ENCODE data around the gene ARF3.

DNA sequence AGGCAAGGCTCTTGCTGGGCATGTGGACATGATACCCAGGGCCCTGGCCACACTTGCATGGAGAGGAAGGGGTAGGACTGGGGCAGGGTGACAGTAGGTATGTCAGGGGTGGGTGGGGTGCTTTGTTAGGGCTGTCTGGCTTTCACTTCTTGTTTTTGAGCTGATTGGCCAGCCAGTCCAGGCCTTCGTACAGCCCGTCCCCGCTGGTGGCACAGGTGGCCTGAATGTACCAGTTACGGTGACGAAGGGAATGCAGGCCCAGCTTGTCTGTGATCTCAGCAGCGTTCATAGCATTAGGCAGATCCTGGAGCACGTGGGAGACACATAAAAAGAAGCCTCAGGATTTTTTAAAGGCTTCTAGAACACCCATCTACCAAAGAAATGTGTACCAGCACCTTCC, 18.5 kb downstream of the ARF3 start:
- TF ChIP-seq SUZ12 (IDR thresholded peaks at IDR 0.05) (no peak), FOXA1 (IDR thresholded peaks at IDR 0.05) (no peak), ELF4 (IDR thresholded peaks at IDR 0.05) (no peak), HDGF (IDR thresholded peaks at IDR 0.05; ENCODE audit: borderline replicate concordance) (no peak), ZNF384 (IDR thresholded peaks at IDR 0.05) (no peak), ARNT (IDR thresholded peaks at IDR 0.05) (no peak), FOXM1 (IDR thresholded peaks at IDR 0.05; ENCODE audit: borderline replicate concordance) (no peak), LEF1 (IDR thresholded peaks at IDR 0.05; ENCODE audit: borderline replicate concordance) (no peak), BHLHE40 (IDR thresholded peaks at IDR 0.05; ENCODE audit: borderline replicate concordance) (no peak)

All from HEK293T (cell line).